ENCODE data around the gene KDM5B. TPM values are rescaled to one million over a fixed set of nuclear protein-coding genes. Genes with fewer than 3 reads are reported as not detected.
A peak's percentile ranks its signal among the peaks of the same experiment; 100 is the strongest.

Gene KDM5B
- total and polyA plus RNA-seq, 2 of the 8 experiments (the other 6 are each of a cell fraction or from before 2014, with no cell fraction given) = 73.3 to 210 TPM

- TF ChIP-seq CBX8 (IDR thresholded peaks at IDR 0.05; ENCODE audit: borderline replicate concordance, low read depth, low read length) (no peak), GTF2F1 (IDR thresholded peaks at IDR 0.05; ENCODE audit: borderline replicate concordance, low read depth, low read length) (peak; percentile 71; the same call in 1 of the 2 replicates), NRF1 (IDR thresholded peaks at IDR 0.05; ENCODE audit: low read depth, low read length) (no peak), CHD2 (IDR thresholded peaks at IDR 0.05; ENCODE audit: low read length) (peak; percentile 91), POLR2A (IDR thresholded peaks at IDR 0.05; ENCODE audit: control extremely low read depth in 1 of 2, low read depth in 2 of 2, low read length in 2 of 2) (peak; percentile 98 to 99), SP2 (IDR thresholded peaks at IDR 0.05; ENCODE audit: low read length) (no peak), ATF2 (IDR thresholded peaks at IDR 0.05; ENCODE audit: low read length) (no peak), GABPA (IDR thresholded peaks at IDR 0.05; ENCODE audit: borderline replicate concordance, insufficient read depth, low read length) (no peak; the same call in 1 of the 2 replicates), SP1 (IDR thresholded peaks at IDR 0.05; ENCODE audit: low read depth, low read length) (peak; percentile 84), SRF (IDR thresholded peaks at IDR 0.05; ENCODE audit: low read depth, low read length) (no peak), TEAD4 (IDR thresholded peaks at IDR 0.05; ENCODE audit: low read depth, low read length) (0 out of 2 replicates have a peak, but pooled peaks have one; percentile 13), MAFK (IDR thresholded peaks at IDR 0.05; ENCODE audit: low read depth, low read length) (no peak), HDAC2 (IDR thresholded peaks at IDR 0.05; ENCODE audit: borderline replicate concordance in 1 of 2, low read depth in 2 of 2, low read length in 2 of 2) (peak; percentile 92 to 97; a peak in 3 of 4 replicates), KDM1A (IDR thresholded peaks at IDR 0.05; ENCODE audit: borderline replicate concordance, low read length) (no peak), SIN3A (conservative IDR thresholded peaks at IDR 0.05 in 1 of 2, IDR thresholded peaks at IDR 0.05 in 1 of 2; ENCODE audit: low read depth in 1 of 2, low read length in 2 of 2) (peak; percentile 94 to 96; a peak in 3 of 4 replicates), RBBP5 (IDR thresholded peaks at IDR 0.05; ENCODE audit: borderline replicate concordance, low read depth, low read length) (0 out of 2 replicates have a peak, but pooled peaks have one; percentile 66), TAF1 (IDR thresholded peaks at IDR 0.05; ENCODE audit: low read depth, low read length) (peak; percentile 99), HDAC6 (IDR thresholded peaks at IDR 0.05; ENCODE audit: low read depth, low read length) (no peak), EP300 (IDR thresholded peaks at IDR 0.05; ENCODE audit: borderline replicate concordance in 1 of 2, low read depth in 2 of 2, low read length in 2 of 2) (peak; percentile 38 to 46; a peak in 1 of 3 replicates), KDM5A (IDR thresholded peaks at IDR 0.05; ENCODE audit: low read length) (no peak), TCF12 (IDR thresholded peaks at IDR 0.05; ENCODE audit: low read depth, low read length) (peak; percentile 49; the same call in 1 of the 2 replicates), POU5F1 (IDR thresholded peaks at IDR 0.05; ENCODE audit: low read depth, low read length) (no peak)
These were observed at the start of gene KDM5B (continued) for GRCh38 chr1:202807926-202808757.

Measured in H1 (cell line).